Measurements from ENCODE around the gene IL34.

DNA sequence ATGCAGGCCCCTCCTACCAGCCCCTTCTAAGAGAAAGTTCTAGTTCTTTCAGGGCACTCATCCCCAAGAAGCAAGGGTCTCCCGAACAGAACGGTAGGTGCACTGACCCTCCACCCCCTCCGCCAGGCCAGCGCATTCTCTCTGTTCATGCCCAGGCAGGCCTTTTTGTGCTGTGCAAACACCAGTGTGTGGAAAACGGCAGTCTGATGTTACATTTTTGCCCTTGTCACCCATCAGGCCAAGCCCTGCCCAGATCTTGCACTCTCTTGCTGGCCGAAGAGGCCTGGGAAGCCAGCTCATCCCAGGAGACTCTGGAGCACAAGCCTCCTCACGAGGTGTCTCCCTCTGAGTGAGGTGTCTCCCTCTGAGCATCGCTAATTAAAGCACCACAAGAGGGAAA is 55.6 kb downstream of the IL34 start:
- TF ChIP-seq, protein P1, sequence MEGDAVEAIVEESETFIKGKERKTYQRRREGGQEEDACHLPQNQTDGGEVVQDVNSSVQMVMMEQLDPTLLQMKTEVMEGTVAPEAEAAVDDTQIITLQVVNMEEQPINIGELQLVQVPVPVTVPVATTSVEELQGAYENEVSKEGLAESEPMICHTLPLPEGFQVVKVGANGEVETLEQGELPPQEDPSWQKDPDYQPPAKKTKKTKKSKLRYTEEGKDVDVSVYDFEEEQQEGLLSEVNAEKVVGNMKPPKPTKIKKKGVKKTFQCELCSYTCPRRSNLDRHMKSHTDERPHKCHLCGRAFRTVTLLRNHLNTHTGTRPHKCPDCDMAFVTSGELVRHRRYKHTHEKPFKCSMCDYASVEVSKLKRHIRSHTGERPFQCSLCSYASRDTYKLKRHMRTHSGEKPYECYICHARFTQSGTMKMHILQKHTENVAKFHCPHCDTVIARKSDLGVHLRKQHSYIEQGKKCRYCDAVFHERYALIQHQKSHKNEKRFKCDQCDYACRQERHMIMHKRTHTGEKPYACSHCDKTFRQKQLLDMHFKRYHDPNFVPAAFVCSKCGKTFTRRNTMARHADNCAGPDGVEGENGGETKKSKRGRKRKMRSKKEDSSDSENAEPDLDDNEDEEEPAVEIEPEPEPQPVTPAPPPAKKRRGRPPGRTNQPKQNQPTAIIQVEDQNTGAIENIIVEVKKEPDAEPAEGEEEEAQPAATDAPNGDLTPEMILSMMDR (IDR thresholded peaks at IDR 0.05): no peak
- TF ChIP-seq POLR2A (IDR thresholded peaks at IDR 0.05): no peak
